Measurements from ENCODE around the gene SEC24B.

SEC24B gene

DNA sequence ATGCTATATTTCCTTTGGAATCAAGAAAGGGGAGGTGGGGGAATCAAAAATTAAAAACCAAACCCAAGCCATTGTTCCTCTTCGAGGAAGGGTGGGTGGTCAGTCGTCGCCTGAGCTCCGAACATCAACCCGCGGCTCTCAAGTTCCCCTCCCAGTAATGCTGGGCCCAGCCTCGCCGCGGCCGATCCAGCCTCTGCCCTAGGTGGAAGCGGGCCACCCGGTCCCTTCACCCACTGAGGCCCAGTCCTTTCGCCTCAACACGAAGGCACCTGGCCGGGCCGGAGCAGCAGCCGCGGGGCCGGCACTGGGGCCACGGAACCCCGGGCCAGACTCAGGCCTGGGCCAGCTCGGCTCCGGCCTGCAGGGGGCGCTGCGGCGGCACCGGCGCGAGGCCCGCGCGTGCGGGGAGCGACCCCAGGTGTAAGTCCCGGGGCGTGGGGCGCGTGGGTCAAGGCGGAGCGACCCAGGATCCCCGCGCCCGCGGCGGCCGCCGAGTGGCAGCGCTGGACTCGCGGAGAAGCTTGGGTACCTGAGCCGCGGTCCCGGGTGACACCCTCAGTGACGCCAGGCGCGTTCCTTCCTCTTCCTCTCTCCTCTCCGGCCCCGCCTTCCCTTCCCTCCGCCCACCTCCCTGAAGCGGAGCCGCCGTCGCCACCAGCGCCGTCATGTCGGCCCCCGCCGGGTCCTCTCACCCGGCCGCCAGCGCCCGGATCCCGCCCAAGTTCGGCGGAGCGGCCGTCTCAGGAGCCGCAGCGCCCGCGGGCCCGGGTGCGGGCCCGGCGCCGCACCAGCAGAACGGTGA is at the start of gene SEC24B:
TSS of gene SEC24B (plus strand) at position 611 of the 802 bp plus-strand sequence. CDS start at position 666, 55 bp downstream.
- in situ Hi-C loops (cut with MboI; ENCODE audit: low sequenced_read_pairs), result no loop called here

DNA sequence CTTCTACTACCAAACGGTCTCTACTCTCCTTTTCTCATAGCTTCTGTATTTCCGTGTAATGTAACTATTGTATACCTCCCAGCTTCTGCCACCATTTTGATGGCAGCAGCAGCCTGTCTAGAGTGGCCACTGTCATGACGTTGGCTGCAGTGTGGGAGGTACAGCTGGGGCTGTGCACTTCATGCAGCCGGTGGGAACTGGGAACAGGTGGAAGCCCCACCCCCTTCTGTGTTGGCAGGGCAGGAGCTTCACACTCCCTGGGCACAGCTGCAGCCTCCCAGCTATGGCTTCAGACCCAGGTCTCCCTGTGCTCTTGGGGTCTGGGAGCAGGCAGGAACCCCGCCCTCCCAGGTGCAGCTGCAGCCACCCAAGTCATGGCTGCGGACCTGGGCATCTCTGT is 49.8 kb upstream of the SEC24B start:
- in situ Hi-C loops (cut with MboI; ENCODE audit: low sequenced_read_pairs), result no loop called here

DNA sequence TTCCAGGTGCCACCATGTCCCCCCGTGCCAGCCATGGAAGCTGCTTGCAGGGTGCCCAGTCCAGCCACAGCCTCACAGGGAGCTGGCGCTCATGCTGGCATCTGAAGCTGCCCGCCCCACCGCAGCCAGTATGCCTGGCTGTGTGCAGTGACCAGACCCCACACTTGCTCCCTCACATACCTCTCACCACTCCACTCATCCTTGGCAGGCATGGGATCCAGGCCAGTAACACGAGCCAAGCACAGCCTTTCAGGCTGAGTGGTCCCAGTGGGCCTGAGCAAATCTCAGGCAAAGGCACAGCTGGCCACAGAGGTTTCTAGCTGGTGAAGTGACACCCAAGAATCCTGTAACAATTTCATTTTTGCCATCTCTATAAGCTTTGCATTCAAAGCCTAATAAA is 48.4 kb upstream of the SEC24B start:
- in situ Hi-C loops (cut with MboI; ENCODE audit: low sequenced_read_pairs), result no loop called here

DNA sequence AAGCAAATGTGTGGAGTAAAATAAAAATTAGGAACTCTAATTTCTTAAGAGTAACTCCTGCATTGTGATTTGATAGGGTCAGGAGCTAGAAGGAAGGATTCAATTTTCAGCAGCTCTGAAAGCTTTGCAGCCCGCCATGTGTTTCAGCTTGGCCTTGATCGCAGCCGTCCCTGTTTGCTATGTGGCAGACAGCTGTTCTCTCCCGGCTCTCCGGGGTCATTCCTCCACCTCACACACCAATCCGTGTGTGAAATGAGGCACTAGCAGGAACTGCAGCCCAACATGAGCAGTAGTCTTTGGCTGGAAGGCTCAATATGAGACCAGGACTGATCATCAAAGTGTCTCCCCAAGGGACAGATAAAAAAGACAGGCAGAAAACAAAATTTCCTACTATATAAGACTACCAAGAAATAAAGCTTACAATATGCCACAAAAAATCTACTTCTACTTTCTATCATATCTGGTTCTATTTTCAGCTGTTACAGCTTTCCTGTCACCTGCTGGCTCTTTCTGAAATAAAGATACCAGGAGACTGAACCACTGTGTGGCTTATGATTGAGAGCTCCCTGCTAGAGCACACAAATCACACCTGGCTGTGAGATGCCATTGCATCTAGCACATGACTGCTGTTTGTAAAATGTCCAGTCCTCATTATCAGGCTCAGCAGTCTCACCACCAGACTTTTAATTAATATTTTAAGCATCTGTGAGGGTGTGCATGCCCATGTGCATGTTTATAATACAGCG is 44.1 kb upstream of the SEC24B start:
- in situ Hi-C loops (cut with MboI; ENCODE audit: low sequenced_read_pairs), result no loop called here

DNA sequence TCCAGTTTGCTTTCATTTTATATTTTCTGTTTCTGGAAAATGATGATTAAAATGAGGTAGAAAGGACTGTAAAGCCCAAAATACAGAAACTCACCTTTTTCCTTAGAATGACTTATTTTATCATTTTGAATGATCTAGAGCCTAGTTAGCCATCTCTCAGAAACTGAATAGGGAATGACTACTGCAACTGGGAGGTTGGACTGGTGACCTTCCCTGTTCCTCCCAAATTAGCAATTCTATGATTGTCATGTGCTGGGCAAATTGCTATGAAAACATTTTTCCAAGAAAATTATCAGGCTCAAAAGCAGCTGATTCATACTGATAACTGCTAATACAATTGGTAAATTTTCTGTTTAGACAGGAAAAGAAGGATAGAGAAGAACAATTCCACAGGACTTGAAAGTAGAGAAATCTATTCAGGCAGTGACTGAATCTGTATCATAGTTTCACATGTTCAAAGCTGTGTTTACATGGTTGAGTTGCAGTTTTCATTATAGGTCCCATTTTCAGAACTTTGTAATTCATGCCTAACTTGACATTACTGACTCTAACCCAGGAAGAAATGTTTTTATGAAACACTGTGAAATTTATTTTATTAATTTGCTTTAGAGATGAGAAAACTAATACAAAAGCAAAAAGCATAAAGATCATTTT is 43.4 kb upstream of the SEC24B start:
- in situ Hi-C loops (cut with MboI; ENCODE audit: low sequenced_read_pairs), result no loop called here

DNA sequence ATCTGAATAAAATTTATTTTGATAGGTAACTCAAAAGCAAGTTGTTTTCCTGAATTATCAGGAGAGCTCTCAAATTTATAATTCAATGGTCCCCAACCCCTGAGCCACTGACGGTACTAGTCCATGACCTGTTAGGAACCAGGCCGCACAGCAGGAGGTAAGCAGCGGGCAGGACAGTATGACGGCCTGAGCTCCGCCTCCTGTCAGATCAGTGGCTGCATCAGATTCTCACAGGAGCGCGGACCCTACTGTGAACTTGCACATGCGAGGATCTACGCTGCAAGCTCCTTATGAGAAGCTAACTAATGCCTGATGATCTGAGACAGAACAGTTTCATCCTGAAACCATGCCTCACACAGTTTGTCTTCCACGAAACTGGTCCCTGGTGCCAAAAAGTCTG is 37.9 kb upstream of the SEC24B start:
- in situ Hi-C loops (cut with MboI; ENCODE audit: low sequenced_read_pairs), result no loop called here

DNA sequence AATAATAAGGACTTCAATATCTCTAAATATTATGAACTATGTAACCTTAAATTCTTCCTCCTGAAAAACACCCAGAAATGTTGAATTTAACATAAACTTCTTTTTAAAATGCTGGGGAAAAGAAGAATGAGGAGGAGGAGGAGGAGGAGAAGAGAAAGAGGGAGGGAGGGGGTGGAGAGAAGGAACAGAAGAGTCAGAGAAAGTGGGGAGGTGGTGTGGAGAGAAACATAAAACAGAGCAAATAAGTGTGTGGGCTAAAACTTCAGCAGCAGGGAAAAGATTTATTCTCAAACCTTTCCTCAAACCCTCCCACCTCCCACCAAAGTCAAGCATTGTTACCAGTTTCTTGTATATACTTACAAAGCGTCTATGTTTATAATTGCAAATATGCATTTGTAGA is 34.7 kb upstream of the SEC24B start:
- in situ Hi-C loops (cut with MboI; ENCODE audit: low sequenced_read_pairs), result no loop called here

DNA sequence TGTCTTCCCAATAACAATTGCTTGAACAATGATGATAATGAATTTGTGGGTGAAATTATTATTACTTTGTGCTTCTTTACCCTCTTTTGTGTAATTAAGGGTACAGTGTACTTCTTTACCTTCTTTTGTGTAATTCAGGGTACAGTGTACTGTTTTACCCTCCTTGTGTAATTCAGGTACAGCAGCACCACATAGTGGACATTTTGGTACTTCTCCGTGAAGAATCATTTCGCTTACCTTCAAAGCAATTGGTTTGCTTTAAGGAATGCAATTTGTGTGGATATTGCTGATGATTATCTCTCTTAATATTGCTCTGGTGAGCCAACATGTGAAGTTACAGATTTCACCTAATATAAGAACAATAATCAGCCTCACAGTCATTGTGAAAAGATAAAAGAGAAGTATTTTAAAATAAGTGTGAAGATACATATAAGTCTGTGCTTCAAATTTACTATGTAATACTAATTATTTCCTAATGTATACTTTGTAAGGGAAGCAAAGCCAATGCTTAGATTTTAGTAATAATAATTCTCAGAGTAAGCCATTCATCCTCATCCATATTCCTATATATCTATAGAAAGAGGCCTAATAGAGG is 27.2 kb upstream of the SEC24B start:
- in situ Hi-C loops (cut with MboI; ENCODE audit: low sequenced_read_pairs), result loop anchor here (25.0 kb wide), 1 partner anchor 581 kb away; no protein-coding TSS in a partner anchor

DNA sequence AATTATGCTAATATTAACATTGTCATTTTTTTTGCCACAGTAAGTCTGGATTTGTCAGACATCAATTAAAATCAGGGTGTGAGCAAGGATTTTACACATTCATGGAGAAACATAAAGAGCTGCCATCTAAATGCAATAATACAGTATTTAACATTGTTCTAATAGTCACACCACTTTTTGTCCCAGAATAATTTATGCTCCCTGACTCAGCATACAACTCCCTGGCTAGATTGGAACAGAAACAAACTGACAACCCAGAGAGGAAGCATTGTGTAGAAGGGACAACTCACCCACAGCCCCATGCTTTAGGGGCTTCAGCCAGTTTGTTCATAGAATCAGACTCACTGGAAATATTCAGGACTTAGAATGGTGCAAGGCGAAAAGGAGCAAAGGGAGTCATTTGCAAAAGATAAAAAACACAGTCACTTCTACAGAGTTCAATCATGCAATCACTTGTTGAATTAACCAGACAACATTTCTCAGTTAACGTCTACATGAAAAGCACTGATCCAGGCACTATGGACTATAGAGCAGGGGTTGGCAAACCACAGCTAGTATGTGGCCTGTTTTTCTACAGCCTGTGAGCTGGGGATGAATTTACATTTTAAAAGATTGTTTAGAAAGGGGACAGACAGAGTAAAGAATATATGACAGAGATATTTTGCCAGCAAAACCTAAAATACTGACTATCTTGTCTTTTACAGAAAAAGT is 26.4 kb upstream of the SEC24B start:
- in situ Hi-C loops (cut with MboI; ENCODE audit: low sequenced_read_pairs), result loop anchor here (25.0 kb wide), 1 partner anchor 580 kb away; no protein-coding TSS in a partner anchor

DNA sequence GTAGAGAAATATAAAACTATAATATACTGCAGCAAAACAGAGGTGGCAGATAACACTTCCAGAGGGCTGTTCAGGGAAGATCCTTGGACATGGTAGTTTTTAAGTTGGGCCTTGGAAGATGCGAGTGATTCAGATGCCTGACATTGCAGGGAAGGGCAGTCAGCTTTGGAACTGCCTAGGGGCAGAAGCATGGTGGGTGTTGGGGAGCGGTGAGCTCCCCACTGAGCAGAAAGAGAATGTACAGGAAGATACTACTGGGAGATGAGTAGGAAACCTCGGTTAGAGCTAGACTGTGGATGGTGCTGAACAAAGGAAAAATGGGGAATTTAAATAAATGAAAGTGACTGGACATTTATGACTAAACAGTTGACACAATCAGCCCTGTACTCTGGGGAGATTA is 24.9 kb upstream of the SEC24B start:
- in situ Hi-C loops (cut with MboI; ENCODE audit: low sequenced_read_pairs), result loop anchor here (25.0 kb wide), 1 partner anchor 579 kb away; no protein-coding TSS in a partner anchor

DNA sequence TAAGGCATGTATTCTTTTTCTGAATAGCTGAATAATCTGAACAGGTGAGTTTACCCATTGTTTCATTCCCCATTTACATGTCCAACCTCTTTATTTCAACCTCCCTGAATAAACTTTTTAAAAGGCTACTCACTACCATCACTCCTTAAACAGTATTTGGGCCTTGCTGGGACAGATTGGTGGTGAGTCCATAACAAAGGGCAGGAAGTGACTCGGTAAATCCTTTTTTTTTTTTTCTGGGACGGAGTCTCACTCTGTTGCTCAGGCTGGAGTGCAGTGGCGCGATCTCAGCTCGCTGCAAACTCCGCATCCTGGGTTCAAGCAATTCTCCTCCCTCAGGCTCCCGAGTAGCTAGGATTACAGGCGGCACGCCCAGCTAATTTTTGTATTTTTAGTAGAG is 23.4 kb upstream of the SEC24B start:
- in situ Hi-C loops (cut with MboI; ENCODE audit: low sequenced_read_pairs), result loop anchor here (25.0 kb wide), 1 partner anchor 577 kb away; no protein-coding TSS in a partner anchor

DNA sequence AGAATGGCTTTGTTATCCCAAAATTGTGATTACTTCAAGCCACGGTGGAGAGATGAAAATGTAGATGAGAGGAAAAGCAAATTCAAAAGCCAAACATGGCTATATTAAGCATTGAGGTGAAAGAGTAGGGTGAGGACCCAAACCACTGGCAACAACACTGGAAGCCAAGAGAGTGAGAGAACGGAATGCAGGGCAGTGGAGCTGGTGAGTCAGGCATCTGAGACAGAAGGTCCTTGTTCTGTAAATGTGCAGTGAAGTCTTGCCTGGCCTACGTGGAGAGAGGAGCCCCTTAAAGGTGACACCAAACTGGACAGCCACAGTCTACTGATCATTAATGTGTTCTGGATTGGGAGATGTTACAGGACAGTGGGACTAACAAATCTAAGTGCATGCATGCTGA is 22.8 kb upstream of the SEC24B start:
- in situ Hi-C loops (cut with MboI; ENCODE audit: low sequenced_read_pairs), result loop anchor here (25.0 kb wide), 1 partner anchor 577 kb away; no protein-coding TSS in a partner anchor

DNA sequence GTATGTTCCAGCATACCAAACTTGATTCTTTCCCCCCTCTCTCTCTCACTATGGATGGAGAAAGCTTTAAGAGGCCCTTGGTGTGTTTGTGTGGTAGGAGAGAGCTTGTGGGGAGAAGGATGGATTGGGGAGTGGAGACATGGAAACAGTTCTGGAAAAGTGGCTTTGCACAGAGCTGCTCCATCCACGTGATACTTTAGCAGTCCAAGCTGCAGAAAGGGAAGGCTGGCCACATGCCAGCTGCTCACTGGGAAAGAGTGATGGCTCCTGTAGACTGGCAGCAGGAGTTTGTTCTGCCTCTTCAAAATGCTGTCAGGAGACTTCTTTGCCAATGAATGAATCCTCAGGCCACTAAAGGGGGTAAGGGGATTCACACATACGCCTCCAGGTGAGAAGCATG is 21.7 kb upstream of the SEC24B start:
- in situ Hi-C loops (cut with MboI; ENCODE audit: low sequenced_read_pairs), result loop anchor here (25.0 kb wide), 1 partner anchor 575 kb away; no protein-coding TSS in a partner anchor

DNA sequence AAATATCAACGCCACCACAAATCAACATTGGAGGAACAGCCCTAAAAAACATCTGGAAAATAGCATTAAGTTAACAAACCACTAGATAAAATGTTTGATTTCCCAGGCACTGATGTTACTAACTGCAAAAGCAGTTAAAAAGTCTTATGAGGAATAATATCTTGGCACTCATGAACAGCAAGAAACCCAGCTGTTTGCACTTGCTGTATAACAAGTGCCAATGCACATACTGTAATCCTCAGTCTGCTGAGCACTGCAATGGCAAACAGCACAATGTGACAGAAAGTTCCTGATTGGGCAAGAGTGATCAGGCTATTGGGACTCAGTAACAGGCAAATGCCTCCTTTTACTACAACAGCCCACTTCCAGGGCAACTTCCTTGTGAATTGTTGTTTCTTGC is 20.8 kb upstream of the SEC24B start:
- in situ Hi-C loops (cut with MboI; ENCODE audit: low sequenced_read_pairs), result loop anchor here (25.0 kb wide), 1 partner anchor 575 kb away; no protein-coding TSS in a partner anchor

DNA sequence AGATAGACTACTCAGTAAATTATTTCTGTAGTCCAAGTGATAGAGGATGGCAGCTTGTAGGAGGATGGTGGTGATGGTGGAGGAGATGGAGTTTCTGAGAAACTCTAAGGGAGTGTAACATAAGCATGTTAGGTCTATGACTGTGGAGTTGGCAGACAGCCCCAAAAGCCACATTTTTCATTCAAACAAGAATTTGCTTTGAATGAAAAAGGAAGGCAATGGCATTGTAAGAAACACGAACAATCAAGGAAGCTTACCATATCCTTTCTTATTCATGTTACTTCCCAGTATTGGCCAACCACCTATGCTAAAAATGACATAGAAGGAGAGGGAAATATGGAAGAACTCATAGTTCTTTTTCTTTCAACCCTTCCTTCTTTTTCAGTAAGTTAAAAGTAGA is 18.7 kb upstream of the SEC24B start:
- in situ Hi-C loops (cut with MboI; ENCODE audit: low sequenced_read_pairs), result loop anchor here (25.0 kb wide), 1 partner anchor 572 kb away; no protein-coding TSS in a partner anchor

DNA sequence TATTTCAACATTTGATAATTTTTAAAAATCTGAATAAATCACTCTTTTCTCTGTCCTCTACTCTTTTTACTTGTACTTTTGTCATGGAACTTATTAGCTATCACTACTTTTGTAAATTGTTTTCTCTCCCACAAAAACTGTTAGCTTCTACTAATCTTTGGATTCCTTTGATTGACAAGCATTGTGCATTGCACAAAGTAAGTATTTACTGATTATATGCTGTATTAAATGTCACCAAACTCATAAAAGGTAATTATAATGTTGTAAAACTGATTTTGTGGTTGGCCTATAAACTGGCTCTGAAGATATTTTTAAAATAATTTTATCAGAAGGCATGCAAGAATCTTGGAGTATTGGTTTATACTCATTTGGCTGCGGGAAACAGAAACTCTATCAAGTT is 15.0 kb upstream of the SEC24B start:
- in situ Hi-C loops (cut with MboI; ENCODE audit: low sequenced_read_pairs), result loop anchor here (25.0 kb wide), 1 partner anchor 569 kb away; no protein-coding TSS in a partner anchor

DNA sequence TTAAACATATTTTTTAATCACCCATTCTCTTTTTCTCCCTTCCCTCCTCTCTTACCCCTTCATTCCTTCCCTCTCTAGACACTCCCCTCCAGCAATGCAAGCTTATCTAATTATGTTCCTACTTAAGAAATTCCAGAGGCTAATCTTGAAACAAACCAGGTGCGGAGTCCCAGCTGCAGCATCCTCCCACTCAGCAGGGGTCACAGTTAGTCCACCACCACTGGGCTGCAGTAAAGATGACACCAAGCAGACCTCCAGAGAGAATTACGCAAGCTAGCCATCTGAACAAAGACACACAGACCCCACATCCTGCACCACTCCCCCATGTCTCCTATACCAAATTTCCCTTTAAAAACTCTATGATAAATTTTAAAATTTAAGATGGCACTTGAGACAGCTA is 13.9 kb upstream of the SEC24B start:
- in situ Hi-C loops (cut with MboI; ENCODE audit: low sequenced_read_pairs), result loop anchor here (10.0 to 25.0 kb wide), 2 partner anchors 395 to 568 kb away; partner anchors contain the start of gene GAR1

DNA sequence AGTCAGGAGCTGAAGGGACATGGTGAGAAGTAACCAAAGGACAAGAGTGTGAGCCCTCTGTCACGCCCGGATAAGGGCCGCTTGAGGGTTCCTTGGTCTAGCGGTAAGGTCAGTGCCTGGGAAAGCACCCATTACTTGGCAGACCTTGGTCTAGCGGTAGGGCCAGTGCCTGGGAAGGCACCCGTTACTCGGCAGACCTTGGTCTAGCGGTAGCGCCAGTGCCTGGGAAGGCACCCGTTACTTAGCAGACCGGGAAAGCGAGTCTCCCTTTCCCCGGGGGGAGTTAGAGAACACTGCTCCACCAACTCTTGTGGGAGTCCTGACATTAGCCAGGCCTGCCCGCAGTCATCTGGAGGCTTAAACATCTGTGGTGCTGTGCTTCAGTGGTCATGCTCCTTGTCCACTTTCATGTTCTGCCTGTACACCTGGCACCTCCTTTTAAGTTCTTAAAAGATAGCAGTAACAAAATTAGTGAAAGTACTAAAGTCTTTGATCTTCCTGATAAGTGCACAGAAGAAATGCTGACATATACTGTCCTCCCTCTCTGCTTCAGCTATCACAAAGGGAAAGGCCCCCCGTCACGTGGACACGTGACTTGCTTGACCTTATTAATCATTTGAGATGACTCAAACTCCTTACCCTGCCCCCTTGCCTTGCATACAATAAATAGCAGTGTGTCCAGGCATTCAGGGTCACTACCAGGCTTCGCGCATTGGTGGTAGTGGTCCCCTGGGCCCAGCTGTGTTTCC is 9.3 kb upstream of the SEC24B start:
- in situ Hi-C loops (cut with MboI; ENCODE audit: low sequenced_read_pairs), result loop anchor here (10.0 to 25.0 kb wide), 2 partner anchors 391 to 563 kb away; partner anchors contain the start of gene GAR1

DNA sequence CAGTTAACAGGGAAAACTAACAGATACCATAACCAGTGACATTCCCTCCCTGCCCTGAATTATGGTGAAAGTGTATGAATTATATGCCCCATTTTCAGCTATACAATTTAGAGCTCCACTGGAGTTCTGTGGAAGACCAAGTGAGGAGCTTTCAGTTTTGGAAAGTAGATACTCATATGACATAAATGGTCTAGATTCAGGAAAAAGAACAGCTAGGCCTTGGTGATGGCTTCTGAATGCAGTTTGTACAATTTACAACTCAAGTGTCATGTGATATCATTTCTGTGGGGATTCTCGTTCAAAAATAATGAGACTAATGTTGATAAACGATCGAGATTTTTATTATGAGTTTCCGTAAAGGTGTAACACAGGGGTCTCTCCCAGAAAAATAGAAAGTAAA is 8.2 kb upstream of the SEC24B start:
- in situ Hi-C loops (cut with MboI; ENCODE audit: low sequenced_read_pairs), result loop anchor here (10.0 kb wide), 1 partner anchor 389 kb away; the partner anchor contains the start of gene GAR1

Measured in HL-60/S4 treated with phorbol 12-myristate 13-acetate at 8.2 ng/mL for 4 days and 3 days (cell line).